Immature natural killer cell (primary cell): ENCODE measurements around the gene RSPO3. TPM values are rescaled to one million over a fixed set of nuclear protein-coding genes. Genes with fewer than 3 reads are reported as not detected.
"Not testable (repeated sequence)": the region's sequence is repeated elsewhere in the genome, so short reads cannot be mapped to it uniquely, and the experiment has no call there.

Experiments
- DNase-seq, 3 donors: peaks; one replicate each; pipeline ENCODE4 v3.0.0; 2022; ENCODE audit warnings: mixed read lengths in 1 of 3
- H3K27ac Mint-ChIP-seq, 6 donors: one replicate each; pipeline ENCODE4 v1.8.0; 2020; ENCODE audit warnings: mixed read lengths in 6 of 6, mild to moderate bottlenecking in 5 of 6, inconsistent platforms in 4 of 6, moderate library complexity in 3 of 6
- H3K27me3 Mint-ChIP-seq, 3 donors: one replicate each; pipeline ENCODE4 v1.8.0; 2020 to 2021; ENCODE audit warnings: low read depth in 3 of 3, mild to moderate bottlenecking in 3 of 3, mixed read lengths in 3 of 3, moderate library complexity in 3 of 3, inconsistent platforms in 1 of 3
- H3K36me3 Mint-ChIP-seq, 3 donors: one replicate each; pipeline ENCODE4 v1.8.0; 2020; ENCODE audit warnings: mixed read lengths in 3 of 3, inconsistent platforms in 2 of 3, mild to moderate bottlenecking in 2 of 3
- H3K4me1 Mint-ChIP-seq, 2 donors: one replicate each; pipeline ENCODE4 v1.8.0; 2020; ENCODE audit warnings: inconsistent platforms in 2 of 2, mild to moderate bottlenecking in 2 of 2, mixed read lengths in 2 of 2, moderate library complexity in 1 of 2
- H3K4me3 Mint-ChIP-seq, 5 donors: one replicate each; pipeline ENCODE4 v1.8.0; 2020; ENCODE audit warnings: mild to moderate bottlenecking in 5 of 5, mixed read lengths in 5 of 5, inconsistent platforms in 3 of 5, moderate library complexity in 3 of 5
- H3K9me3 Mint-ChIP-seq, 6 donors: one replicate each; pipeline ENCODE4 v1.8.0; 2020; ENCODE audit warnings: mild to moderate bottlenecking in 6 of 6, mixed read lengths in 6 of 6, inconsistent platforms in 4 of 6, moderate library complexity in 3 of 6
- polyA plus RNA-seq, 3 donors: library from polyadenylated mRNA; unstranded; fragments of 300-500 nt; fragmentation: Illumina TruSeq; gene quantifications; one replicate each; pipeline ENCODE4 v1.2.3, GENCODE V29; 2021

The RSPO3 gene
- polyA plus RNA-seq, 3 donors from 2014 or later: not detected

- no peak overlapping the region for H3K27ac Mint-ChIP-seq
- no peaks in the 10 kb centered on the region for H3K4me1 Mint-ChIP-seq
- no peak for DNase-seq
- H3K9me3 Mint-ChIP-seq: no peaks in the 10 kb centered on the region
- H3K36me3 Mint-ChIP-seq: no peaks in the 10 kb centered on the region
- H3K27me3 Mint-ChIP-seq: peaks cover 0 to 2% (median 0%) of the 10 kb centered on the region in 3 donors
- no peak overlapping the region for H3K4me3 Mint-ChIP-seq
These were observed 23.7 kb upstream of the RSPO3 start for GRCh38 chr6:127094791-127095190.

GRCh38 chr6:127096167-127096566 lies 22.3 kb upstream of the RSPO3 start:
- no peak for DNase-seq
- no peak overlapping the region for H3K27ac Mint-ChIP-seq
- no peaks in the 10 kb centered on the region for H3K36me3 Mint-ChIP-seq
- no peak overlapping the region for H3K4me3 Mint-ChIP-seq
- H3K9me3 Mint-ChIP-seq: no peaks in the 10 kb centered on the region
- H3K27me3 Mint-ChIP-seq: peaks cover 0 to 2% (median 0%) of the 10 kb centered on the region in 3 donors
- no peaks in the 10 kb centered on the region for H3K4me1 Mint-ChIP-seq

DNA sequence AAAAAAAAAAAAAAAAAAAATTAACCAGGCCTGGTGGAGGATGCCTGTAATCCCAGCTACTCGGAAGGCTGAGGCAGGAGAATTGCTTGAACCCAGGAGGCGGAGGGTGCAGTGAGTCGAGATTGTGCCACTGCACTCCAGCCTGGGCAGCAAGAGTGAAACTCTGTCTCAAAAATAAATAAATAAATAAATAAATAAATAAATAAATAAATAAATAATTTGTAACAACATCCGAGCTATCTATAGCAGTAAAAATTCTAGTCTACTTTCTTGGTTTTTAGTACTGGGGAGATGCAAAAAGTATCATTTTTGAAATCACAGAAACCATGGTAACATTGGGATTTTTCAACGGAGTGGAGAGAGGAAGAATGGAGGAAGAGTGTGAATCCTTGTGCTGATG lies 21.0 kb upstream of the RSPO3 start:
- H3K27ac Mint-ChIP-seq, H3K4me3 Mint-ChIP-seq, H3K4me1 Mint-ChIP-seq, H3K9me3 Mint-ChIP-seq, DNase-seq, H3K27me3 Mint-ChIP-seq, H3K36me3 Mint-ChIP-seq: not testable (repeated sequence)

- H3K36me3 Mint-ChIP-seq: no peaks in the 10 kb centered on the region
- no peak overlapping the region for H3K27ac Mint-ChIP-seq
- H3K9me3 Mint-ChIP-seq: no peaks in the 10 kb centered on the region
- DNase-seq: no peak
- H3K4me1 Mint-ChIP-seq: no peaks in the 10 kb centered on the region
- H3K27me3 Mint-ChIP-seq: peaks cover 0 to 7% (median 0%) of the 10 kb centered on the region in 3 donors
- no peak overlapping the region for H3K4me3 Mint-ChIP-seq
These were observed 17.8 kb upstream of the RSPO3 start for GRCh38 chr6:127100510-127101140.

DNA sequence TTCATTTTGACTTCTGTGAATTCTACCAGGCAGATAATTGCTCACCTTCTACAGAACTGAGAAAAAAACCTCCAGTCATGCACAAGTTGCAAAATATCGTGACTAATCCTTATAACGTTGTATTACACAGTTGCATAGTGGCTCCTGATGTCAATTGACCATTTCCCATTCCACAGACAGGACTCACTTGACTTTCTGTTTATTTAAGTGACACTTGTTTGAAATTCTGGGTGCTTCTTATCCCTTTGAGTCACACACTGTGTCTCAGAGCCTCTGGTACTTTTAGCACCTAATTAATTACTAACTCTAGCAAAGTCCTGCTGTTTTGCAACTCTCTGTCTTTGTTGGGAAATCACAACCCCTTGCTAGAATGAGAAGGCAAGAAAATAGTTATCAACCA lies 16.2 kb upstream of the RSPO3 start:
- Mint-ChIP-seq H3K4me1 (no peaks in the 10 kb centered on the region), H3K27me3 (peaks cover 0 to 7% (median 0%) of the 10 kb centered on the region in 3 donors), H3K4me3 (no peak overlapping the region), H3K9me3 (no peaks in the 10 kb centered on the region), H3K36me3 (no peaks in the 10 kb centered on the region), H3K27ac (no peak overlapping the region)
- DNase-seq: no peak

DNA sequence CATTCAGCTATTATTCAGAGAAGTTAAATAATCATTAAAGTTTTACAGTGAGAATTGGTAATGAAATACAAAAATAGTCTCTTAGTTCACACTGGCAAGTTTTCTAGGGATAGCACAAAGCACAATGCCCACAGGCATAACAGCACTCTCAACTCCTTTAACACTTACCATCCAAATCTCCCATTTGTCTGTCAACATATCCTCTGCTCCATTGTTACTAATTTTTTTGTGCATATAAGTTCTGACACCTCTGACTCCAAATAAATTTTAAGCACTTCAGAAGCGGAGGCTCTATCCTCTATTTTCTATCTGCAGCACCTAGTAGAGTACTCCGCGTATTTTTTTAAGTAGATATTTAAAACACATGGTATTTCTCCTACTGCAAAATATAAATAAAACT lies 15.6 kb upstream of the RSPO3 start:
- no peaks in the 10 kb centered on the region for H3K36me3 Mint-ChIP-seq
- H3K9me3 Mint-ChIP-seq: no peaks in the 10 kb centered on the region
- peaks cover 0 to 7% (median 2%) of the 10 kb centered on the region in 3 donors for H3K27me3 Mint-ChIP-seq
- H3K27ac Mint-ChIP-seq: no peak overlapping the region
- DNase-seq: no peak
- no peaks in the 10 kb centered on the region for H3K4me1 Mint-ChIP-seq
- no peak overlapping the region for H3K4me3 Mint-ChIP-seq

DNA sequence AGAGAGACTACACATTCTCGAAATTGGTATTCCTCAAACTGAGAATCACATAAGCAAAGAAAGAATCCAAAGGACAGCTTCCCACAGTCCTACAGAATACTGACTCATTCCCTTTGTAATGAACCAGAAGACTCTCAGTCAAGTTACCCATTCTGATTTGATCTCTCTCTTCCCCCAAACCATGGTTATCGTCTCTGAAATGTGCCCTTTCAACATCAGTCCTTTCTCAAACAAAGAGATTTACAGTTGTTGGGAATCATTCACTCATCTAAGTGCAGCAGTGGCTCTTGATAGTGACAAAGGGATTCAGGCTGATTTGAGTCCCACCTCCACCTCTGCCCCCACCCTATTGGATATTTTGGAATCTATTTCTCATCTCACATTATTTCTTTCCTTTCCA lies 15.0 kb upstream of the RSPO3 start:
- no peaks in the 10 kb centered on the region for H3K4me1 Mint-ChIP-seq
- no peak for DNase-seq

DNA sequence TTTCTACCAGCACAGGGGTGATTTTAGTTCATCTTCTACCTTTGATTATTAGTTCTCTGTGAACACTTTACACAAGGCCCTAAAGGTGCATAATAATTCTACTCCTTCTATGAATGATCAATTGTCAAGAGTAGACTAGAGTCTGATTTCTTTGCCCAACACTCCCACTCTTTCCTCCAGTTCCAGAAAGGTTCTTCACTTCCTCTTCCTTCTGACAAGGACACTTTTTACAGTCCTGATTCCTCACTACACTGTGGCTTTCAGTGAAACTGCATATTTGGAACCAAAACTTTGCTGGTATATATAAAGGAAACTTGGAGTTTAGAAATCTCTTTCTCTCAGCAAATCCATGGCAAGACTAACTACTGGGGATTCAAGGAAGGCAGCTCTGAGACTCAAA lies 10.6 kb upstream of the RSPO3 start:
- H3K36me3 Mint-ChIP-seq: no peaks in the 10 kb centered on the region
- no peaks in the 10 kb centered on the region for H3K4me1 Mint-ChIP-seq
- no peak for DNase-seq
- H3K9me3 Mint-ChIP-seq: peaks cover 0 to 2% (median 0%) of the 10 kb centered on the region in 6 donors
- peaks cover 0 to 5% (median 2%) of the 10 kb centered on the region in 3 donors for H3K27me3 Mint-ChIP-seq
- no peak overlapping the region for H3K4me3 Mint-ChIP-seq
- H3K27ac Mint-ChIP-seq: no peak overlapping the region

More for the DNA sequence above, 15.0 kb upstream of the RSPO3 start:
- peaks cover 0 to 5% (median 2%) of the 10 kb centered on the region in 3 donors for H3K27me3 Mint-ChIP-seq
- H3K27ac Mint-ChIP-seq: no peak overlapping the region
- H3K4me3 Mint-ChIP-seq: no peak overlapping the region
- no peaks in the 10 kb centered on the region for H3K36me3 Mint-ChIP-seq
- no peaks in the 10 kb centered on the region for H3K9me3 Mint-ChIP-seq

DNA sequence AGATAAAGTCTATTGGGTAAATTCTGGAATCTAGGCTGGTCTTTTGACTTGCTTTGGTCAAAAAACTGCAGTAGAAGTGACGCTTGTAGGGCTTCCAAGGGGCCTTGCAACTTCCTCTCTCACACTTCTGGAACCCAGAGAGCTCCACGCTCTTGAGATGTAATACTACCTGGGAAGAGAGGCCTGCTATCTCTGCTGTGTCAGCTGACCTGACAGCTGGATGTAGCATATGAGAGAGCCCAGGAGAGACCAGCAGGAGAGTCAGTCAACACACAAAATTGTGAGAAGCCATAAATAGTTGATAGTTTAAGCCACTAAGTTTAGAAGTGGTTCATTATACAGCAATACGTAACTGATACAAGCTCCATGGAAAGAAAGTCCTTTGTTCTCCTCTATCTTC lies 7.8 kb upstream of the RSPO3 start:
- H3K36me3 Mint-ChIP-seq: no peaks in the 10 kb centered on the region
- H3K9me3 Mint-ChIP-seq: peaks cover 0 to 2% (median 0%) of the 10 kb centered on the region in 6 donors
- H3K4me1 Mint-ChIP-seq: no peaks in the 10 kb centered on the region
- no peak overlapping the region for H3K27ac Mint-ChIP-seq
- no peak for DNase-seq
- H3K4me3 Mint-ChIP-seq: no peak overlapping the region
- H3K27me3 Mint-ChIP-seq: peaks cover 0 to 4% (median 2%) of the 10 kb centered on the region in 3 donors

DNA sequence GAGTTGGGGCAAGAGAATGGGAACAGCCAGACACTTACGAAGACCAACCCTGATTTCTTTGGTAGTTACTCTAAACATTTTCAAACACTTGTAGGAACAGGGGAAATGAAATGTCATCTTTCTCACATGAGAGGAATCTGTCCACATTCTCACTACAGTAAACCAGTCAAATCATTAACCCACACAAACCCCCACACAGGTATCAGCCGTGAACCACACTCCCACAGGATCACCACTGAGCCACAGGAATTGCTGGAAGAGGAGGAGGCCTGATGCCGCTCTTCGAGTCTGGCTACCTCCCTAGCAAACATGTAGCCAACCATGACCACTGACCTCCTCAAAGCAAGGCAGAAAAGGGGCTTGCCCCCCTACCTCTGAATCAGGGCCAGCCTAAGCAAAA lies 6.9 kb upstream of the RSPO3 start:
- peaks cover 0 to 6% (median 4%) of the 10 kb centered on the region in 3 donors for H3K27me3 Mint-ChIP-seq
- no peak overlapping the region for H3K27ac Mint-ChIP-seq
- H3K36me3 Mint-ChIP-seq: no peaks in the 10 kb centered on the region
- H3K4me1 Mint-ChIP-seq: no peaks in the 10 kb centered on the region
- peaks cover 0 to 2% (median 0%) of the 10 kb centered on the region in 6 donors for H3K9me3 Mint-ChIP-seq
- no peak for DNase-seq
- no peak overlapping the region for H3K4me3 Mint-ChIP-seq

DNA sequence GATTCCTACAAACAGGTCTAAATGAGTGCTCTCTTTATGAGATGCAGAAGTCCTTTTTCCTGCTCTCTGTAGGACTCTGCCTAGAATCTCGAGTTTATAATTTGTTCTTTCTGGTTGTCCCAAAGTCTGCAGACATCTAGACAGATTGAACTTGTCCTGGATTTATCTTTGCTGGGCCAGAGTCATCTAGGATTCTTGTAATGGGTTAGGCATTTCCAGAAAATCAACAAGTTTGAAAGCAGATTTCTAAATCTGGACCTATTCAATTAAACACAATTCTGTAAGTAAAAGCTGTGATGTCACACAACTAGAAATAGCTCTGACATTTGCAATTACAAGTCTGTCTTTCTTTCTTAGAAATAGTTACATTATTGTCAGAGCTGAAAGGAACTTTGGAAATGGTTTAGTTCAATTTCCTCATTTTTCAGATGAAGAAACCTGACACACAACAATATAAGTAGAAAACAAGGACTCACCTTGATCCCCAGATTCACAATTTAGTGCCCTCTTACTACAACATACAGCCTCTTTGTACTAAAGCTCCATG lies 4.2 kb upstream of the RSPO3 start:
- no peak overlapping the region for H3K27ac Mint-ChIP-seq
- peaks cover 0 to 5% of the 10 kb centered on the region in 2 donors for H3K4me1 Mint-ChIP-seq
- peaks cover 0 to 1% (median 0%) of the 10 kb centered on the region in 6 donors for H3K9me3 Mint-ChIP-seq
- peaks cover 5 to 16% (median 11%) of the 10 kb centered on the region in 3 donors for H3K27me3 Mint-ChIP-seq
- no peak overlapping the region for H3K4me3 Mint-ChIP-seq
- H3K36me3 Mint-ChIP-seq: no peaks in the 10 kb centered on the region
- DNase-seq: no peak

DNA sequence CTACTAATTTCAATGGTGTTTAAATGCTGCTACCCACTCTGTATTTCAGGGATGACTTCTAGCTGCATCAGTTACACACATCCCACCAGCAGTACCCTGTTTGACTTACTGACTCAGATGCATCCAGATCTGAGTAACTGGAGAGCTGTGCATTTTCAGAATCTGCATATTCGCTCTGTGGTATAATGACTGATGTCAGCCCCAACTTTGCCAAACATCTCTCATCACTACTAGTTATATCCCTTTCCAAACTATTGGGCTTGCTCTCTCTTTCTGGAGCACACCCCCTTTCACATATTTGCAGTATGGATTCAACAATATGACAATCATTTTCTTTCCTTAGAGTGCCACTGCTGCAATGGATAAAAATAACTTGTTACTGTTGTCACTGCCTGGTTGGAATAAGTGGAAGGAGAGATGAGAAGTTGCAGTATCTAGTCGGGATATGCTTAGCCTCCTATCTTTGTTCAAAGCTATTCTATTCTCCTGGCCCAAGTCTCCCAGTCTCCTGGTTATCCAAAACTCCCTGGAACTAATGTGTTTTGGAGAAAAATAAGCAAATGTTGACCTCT lies 3.3 kb upstream of the RSPO3 start:
- Mint-ChIP-seq H3K4me1 (peaks cover 0 to 5% of the 10 kb centered on the region in 2 donors), H3K27me3 (peaks cover 5 to 18% (median 15%) of the 10 kb centered on the region in 3 donors), H3K4me3 (no peak overlapping the region), H3K9me3 (peaks cover 0 to 1% (median 0%) of the 10 kb centered on the region in 6 donors), H3K36me3 (no peaks in the 10 kb centered on the region), H3K27ac (no peak overlapping the region)
- DNase-seq: no peak

GRCh38 chr6:127115746-127116145 lies 2.7 kb upstream of the RSPO3 start:
- H3K27ac Mint-ChIP-seq: no peak overlapping the region
- peaks cover 0 to 5% of the 10 kb centered on the region in 2 donors for H3K4me1 Mint-ChIP-seq
- no peak overlapping the region for H3K4me3 Mint-ChIP-seq
- H3K9me3 Mint-ChIP-seq: peaks cover 0 to 1% (median 0%) of the 10 kb centered on the region in 6 donors
- DNase-seq: no peak
- H3K27me3 Mint-ChIP-seq: peaks cover 5 to 18% (median 15%) of the 10 kb centered on the region in 3 donors
- no peaks in the 10 kb centered on the region for H3K36me3 Mint-ChIP-seq

DNA sequence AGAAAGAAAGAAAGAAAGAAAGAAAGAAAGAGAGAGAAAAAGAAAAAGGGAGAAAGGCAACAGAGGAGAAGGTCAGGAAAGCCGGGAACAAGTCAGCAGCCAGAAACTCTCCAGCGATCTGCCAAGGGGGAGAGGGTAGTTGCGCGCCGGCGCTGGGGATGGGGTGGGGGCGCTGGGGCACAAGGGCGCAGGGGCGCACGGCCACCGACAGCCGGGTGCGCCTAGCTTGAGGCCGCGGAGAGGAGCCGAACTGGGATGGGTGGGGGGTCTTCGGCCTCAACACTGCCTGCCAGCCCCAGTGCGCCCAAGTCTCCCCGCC lies 533 bp upstream of the RSPO3 start:
- Mint-ChIP-seq H3K27ac (no peak overlapping the region), H3K27me3 (peaks cover 9 to 28% (median 15%) of the 10 kb centered on the region in 3 donors), H3K4me1 (peaks cover 0 to 5% of the 10 kb centered on the region in 2 donors), H3K4me3 (no peak overlapping the region), H3K9me3 (peaks cover 0 to 7% (median under 1%) of the 10 kb centered on the region in 6 donors), H3K36me3 (peaks cover 0 to 4% (median 0%) of the 10 kb centered on the region in 3 donors)
- no peak for DNase-seq
